H1 (cell line): ENCODE measurements around the gene DIAPH2.

ENCODE experiments used
- BCL11A ChIP-seq, 2 experiments: IDR thresholded peaks; one replicate each; pipeline ENCODE4 v1.6.1; 2011; ENCODE audit warnings: low read depth in 2 of 2, low read length in 2 of 2, mild to moderate bottlenecking in 2 of 2
- CREB1 ChIP-seq: IDR thresholded peaks from 2 replicates; pipeline ENCODE4 v1.6.1; 2012; ENCODE audit warnings: inconsistent platforms
- EP300 ChIP-seq, 2 experiments: IDR thresholded peaks; 1 replicate in 1 of 2; 2 replicates in 1 of 2; pipeline ENCODE4 v1.6.1; 2011 to 2012; ENCODE audit warnings: low read depth in 2 of 2, low read length in 2 of 2, mild to moderate bottlenecking in 2 of 2, borderline replicate concordance in 1 of 2, inconsistent platforms in 1 of 2, moderate library complexity in 1 of 2
- EZH2 ChIP-seq: fragments of 200-600 bp; sonication (generic); IDR thresholded peaks from 2 replicates; pipeline ENCODE4 v1.7.1; 2012; ENCODE audit warnings: low read depth, mild to moderate bottlenecking, moderate library complexity, low read length, inconsistent platforms; ENCODE audit not compliant: severe bottlenecking
- NRF1 ChIP-seq: IDR thresholded peaks from 2 replicates; pipeline ENCODE4 v1.6.1; 2011; ENCODE audit warnings: mild to moderate bottlenecking, low read depth, low read length, improper control_type of control experiment
- POLR2A ChIP-seq, 2 experiments: IDR thresholded peaks; 1 replicate in 1 of 2; 2 replicates in 1 of 2; pipeline ENCODE4 v1.6.1; 2011; ENCODE audit warnings: low read depth in 2 of 2, low read length in 2 of 2, mild to moderate bottlenecking in 2 of 2; ENCODE audit errors: control extremely low read depth in 1 of 2
- POU5F1 ChIP-seq: IDR thresholded peaks from 2 replicates; pipeline ENCODE4 v1.6.1; 2011; ENCODE audit warnings: low read depth, mild to moderate bottlenecking, low read length, moderate library complexity
- SUZ12 ChIP-seq: fragments of 200-600 bp; sonication (generic); IDR thresholded peaks from 2 replicates; pipeline ENCODE4 v1.6.1; 2012; ENCODE audit warnings: mild to moderate bottlenecking, inconsistent platforms, low read length, moderate library complexity, mixed read lengths
- TF ChIP-seq, protein P1 (sequence below), 3 experiments: IDR thresholded peaks; 1 replicate in 2 of 3; 2 replicates in 1 of 3; pipeline versions ENCODE4 v1.5.1 to v1.6.1; 2011; ENCODE audit warnings: low read length in 3 of 3, mild to moderate bottlenecking in 3 of 3, inconsistent platforms in 2 of 3, low read depth in 1 of 3, moderate library complexity in 1 of 3; ENCODE audit not compliant: insufficient read depth in 1 of 3; ENCODE audit errors: control extremely low read depth in 1 of 3
- TF ChIP-seq, protein P2 (sequence below): IDR thresholded peaks from 2 replicates; pipeline ENCODE4 v1.6.1; 2011; ENCODE audit warnings: low read depth, mild to moderate bottlenecking, low read length; ENCODE audit not compliant: insufficient read depth

- no peak for TF ChIP-seq EZH2
- no peak for TF ChIP-seq BCL11A (IDR thresholded peaks at IDR 0.05; ENCODE audit: low read depth in 2 of 2, low read length in 2 of 2)
- TF ChIP-seq EP300 (IDR thresholded peaks at IDR 0.05; ENCODE audit: borderline replicate concordance in 1 of 2, low read depth in 2 of 2, low read length in 2 of 2): no peak
- TF ChIP-seq CREB1: no peak
- TF ChIP-seq SUZ12: no peak
- TF ChIP-seq, protein P1, sequence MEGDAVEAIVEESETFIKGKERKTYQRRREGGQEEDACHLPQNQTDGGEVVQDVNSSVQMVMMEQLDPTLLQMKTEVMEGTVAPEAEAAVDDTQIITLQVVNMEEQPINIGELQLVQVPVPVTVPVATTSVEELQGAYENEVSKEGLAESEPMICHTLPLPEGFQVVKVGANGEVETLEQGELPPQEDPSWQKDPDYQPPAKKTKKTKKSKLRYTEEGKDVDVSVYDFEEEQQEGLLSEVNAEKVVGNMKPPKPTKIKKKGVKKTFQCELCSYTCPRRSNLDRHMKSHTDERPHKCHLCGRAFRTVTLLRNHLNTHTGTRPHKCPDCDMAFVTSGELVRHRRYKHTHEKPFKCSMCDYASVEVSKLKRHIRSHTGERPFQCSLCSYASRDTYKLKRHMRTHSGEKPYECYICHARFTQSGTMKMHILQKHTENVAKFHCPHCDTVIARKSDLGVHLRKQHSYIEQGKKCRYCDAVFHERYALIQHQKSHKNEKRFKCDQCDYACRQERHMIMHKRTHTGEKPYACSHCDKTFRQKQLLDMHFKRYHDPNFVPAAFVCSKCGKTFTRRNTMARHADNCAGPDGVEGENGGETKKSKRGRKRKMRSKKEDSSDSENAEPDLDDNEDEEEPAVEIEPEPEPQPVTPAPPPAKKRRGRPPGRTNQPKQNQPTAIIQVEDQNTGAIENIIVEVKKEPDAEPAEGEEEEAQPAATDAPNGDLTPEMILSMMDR (IDR thresholded peaks at IDR 0.05; ENCODE audit: control extremely low read depth in 1 of 3, insufficient read depth in 1 of 3, low read depth in 1 of 3, low read length in 3 of 3): no peak
- no peak for TF ChIP-seq POU5F1
- TF ChIP-seq NRF1: no peak
- TF ChIP-seq, protein P2, sequence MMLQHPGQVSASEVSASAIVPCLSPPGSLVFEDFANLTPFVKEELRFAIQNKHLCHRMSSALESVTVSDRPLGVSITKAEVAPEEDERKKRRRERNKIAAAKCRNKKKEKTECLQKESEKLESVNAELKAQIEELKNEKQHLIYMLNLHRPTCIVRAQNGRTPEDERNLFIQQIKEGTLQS: no peak
- TF ChIP-seq POLR2A (IDR thresholded peaks at IDR 0.05; ENCODE audit: control extremely low read depth in 1 of 2, low read depth in 2 of 2, low read length in 2 of 2): no peak
These were observed 30.8 kb downstream of the DIAPH2 start for GRCh38 chrX:96715481-96715880.
